GM15510 (cell line): ENCODE results near the gene PGLYRP1.
A peak's percentile ranks its signal among the peaks of the same experiment; 100 is the strongest.

ENCODE experiments used
- POLR2A ChIP-seq: IDR thresholded peaks from 3 replicates; pipeline ENCODE4 v1.6.1; 2011; ENCODE audit warnings: borderline replicate concordance; ENCODE audit not compliant: insufficient read length; ENCODE audit errors: extremely low read depth

Gene PGLYRP1

GRCh38 chr19:45998834-45999233 is 24.0 kb downstream of the PGLYRP1 start:
- TF ChIP-seq POLR2A, result no peak

- TF ChIP-seq POLR2A, result no peak
Measured at GRCh38 chr19:45996933-45997332, 25.9 kb downstream of the PGLYRP1 start.

- no peak for TF ChIP-seq POLR2A
Measured at GRCh38 chr19:45995715-45996385, 27.0 kb downstream of the PGLYRP1 start.

GRCh38 chr19:45994998-45995714 is 27.7 kb downstream of the PGLYRP1 start, which contains the start of gene CCDC61:
TSS of gene CCDC61 (plus strand) at chr19:45995467. CDS start at chr19:46003019, 7,552 bp downstream.
- TF ChIP-seq POLR2A, result peak; percentile 69

- no peak for TF ChIP-seq POLR2A
Measured at GRCh38 chr19:45994456-45994997, 28.3 kb downstream of the PGLYRP1 start.

- no peak for TF ChIP-seq POLR2A
Measured at GRCh38 chr19:45990113-45990728, 32.6 kb downstream of the PGLYRP1 start.

GRCh38 chr19:45985321-45985720 is 37.5 kb downstream of the PGLYRP1 start:
- TF ChIP-seq POLR2A, result no peak

GRCh38 chr19:45981350-45981749 is 41.5 kb downstream of the PGLYRP1 start:
- TF ChIP-seq POLR2A, result no peak

GRCh38 chr19:45978156-45978555 is 44.7 kb downstream of the PGLYRP1 start:
- TF ChIP-seq POLR2A, result no peak

- TF ChIP-seq POLR2A, result no peak
Measured at GRCh38 chr19:45976178-45976577, 46.7 kb downstream of the PGLYRP1 start.

GRCh38 chr19:45975306-45976070 is 47.4 kb downstream of the PGLYRP1 start:
- no peak for TF ChIP-seq POLR2A

- TF ChIP-seq POLR2A, result no peak
Measured at GRCh38 chr19:45973553-45974338, 49.1 kb downstream of the PGLYRP1 start, which contains the start of gene NOVA2. TSS of gene NOVA2 (minus strand) at chr19:45973865. CDS start at chr19:45973351, 514 bp downstream.

GRCh38 chr19:45972947-45973540 is 49.8 kb downstream of the PGLYRP1 start:
- TF ChIP-seq POLR2A, result no peak
